Lower lobe of right lung (tissue), 2 donors: Measurements from ENCODE around the gene MMAB. TPM values are rescaled to one million over a fixed set of nuclear protein-coding genes. Genes with fewer than 3 reads are reported as not detected.

ENCODE experiments used
- ATAC-seq, 2 donors: fragments of 200-7000 bp; cut with Tn5 transposase; one replicate each; pipeline ENCODE4 v1.9.1; 2020 to 2022; ENCODE audit warnings: mild to moderate bottlenecking in 2 of 2, moderate library complexity in 2 of 2
- DNase-seq: peaks from one replicate; pipeline ENCODE4 v3.0.0-alpha.2; 2020
- H3K27ac ChIP-seq: fragments of 200-600 bp; one replicate; pipeline ENCODE4 v1.8.0; 2022
- H3K27me3 ChIP-seq: fragments of 200-600 bp; one replicate; pipeline ENCODE4 v1.8.0; 2022; ENCODE audit warnings: low read depth
- H3K36me3 ChIP-seq: fragments of 200-600 bp; one replicate; pipeline ENCODE4 v1.8.0; 2022; ENCODE audit warnings: mild to moderate bottlenecking
- H3K4me1 ChIP-seq: fragments of 200-600 bp; one replicate; pipeline ENCODE4 v1.8.0; 2022
- H3K4me3 ChIP-seq: fragments of 200-600 bp; one replicate; pipeline ENCODE4 v1.8.0; 2022; ENCODE audit warnings: mild to moderate bottlenecking
- H3K9me3 ChIP-seq: fragments of 200-600 bp; one replicate; pipeline ENCODE4 v1.8.0; 2022
- intact Hi-C: fragments of 100-400 bp; cut with DNase I; formaldehyde crosslinking; loops from one replicate; pipeline ENCODE4 v1.11.0; 2022
- total RNA-seq: library from RNA; stranded (reverse); fragmentation: NEBNext Ultra II Directional; extraction: Animal tissue kit (Norgen Biotek cat#: 25700); gene quantifications from one replicate; pipeline ENCODE4 v1.2.1, GENCODE V29; 2021
- TF ChIP-seq, protein P1 (sequence below): fragments of 200-600 bp; IDR thresholded peaks from one replicate; pipeline ENCODE4 v1.8.0; 2022; ENCODE audit warnings: antibody characterized with exemption, mild to moderate bottlenecking
- donor health status: DM: no; HTN: yes; CAD: no; lungs with severe emphysema.

Gene MMAB
- total RNA-seq, 1 donor from 2014 or later: 55.0 TPM

GRCh38 chr12:109611223-109611622, 37.9 kb upstream of the MMAB start:
- Histone ChIP-seq H3K27ac (no peak overlapping the region), H3K27me3 (peaks cover 37% of the 10 kb centered on the region), H3K9me3 (no peaks in the 10 kb centered on the region), H3K4me1 (no peaks in the 10 kb centered on the region), H3K4me3 (no peak overlapping the region), H3K36me3 (no peaks in the 10 kb centered on the region)
- TF ChIP-seq, protein P1, sequence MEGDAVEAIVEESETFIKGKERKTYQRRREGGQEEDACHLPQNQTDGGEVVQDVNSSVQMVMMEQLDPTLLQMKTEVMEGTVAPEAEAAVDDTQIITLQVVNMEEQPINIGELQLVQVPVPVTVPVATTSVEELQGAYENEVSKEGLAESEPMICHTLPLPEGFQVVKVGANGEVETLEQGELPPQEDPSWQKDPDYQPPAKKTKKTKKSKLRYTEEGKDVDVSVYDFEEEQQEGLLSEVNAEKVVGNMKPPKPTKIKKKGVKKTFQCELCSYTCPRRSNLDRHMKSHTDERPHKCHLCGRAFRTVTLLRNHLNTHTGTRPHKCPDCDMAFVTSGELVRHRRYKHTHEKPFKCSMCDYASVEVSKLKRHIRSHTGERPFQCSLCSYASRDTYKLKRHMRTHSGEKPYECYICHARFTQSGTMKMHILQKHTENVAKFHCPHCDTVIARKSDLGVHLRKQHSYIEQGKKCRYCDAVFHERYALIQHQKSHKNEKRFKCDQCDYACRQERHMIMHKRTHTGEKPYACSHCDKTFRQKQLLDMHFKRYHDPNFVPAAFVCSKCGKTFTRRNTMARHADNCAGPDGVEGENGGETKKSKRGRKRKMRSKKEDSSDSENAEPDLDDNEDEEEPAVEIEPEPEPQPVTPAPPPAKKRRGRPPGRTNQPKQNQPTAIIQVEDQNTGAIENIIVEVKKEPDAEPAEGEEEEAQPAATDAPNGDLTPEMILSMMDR: no peak
- no peak for ATAC-seq
- intact Hi-C loops: no loop called here
- no peak for DNase-seq

GRCh38 chr12:109610523-109610922, 37.2 kb upstream of the MMAB start:
- no peak for ATAC-seq
- intact Hi-C loops: no loop called here
- H3K9me3 ChIP-seq: no peaks in the 10 kb centered on the region
- peaks cover 39% of the 10 kb centered on the region for H3K27me3 ChIP-seq
- no peak overlapping the region for H3K27ac ChIP-seq
- H3K36me3 ChIP-seq: no peaks in the 10 kb centered on the region
- DNase-seq: no peak
- no peak overlapping the region for H3K4me3 ChIP-seq
- TF ChIP-seq, protein P1: no peak
- H3K4me1 ChIP-seq: no peaks in the 10 kb centered on the region

DNA sequence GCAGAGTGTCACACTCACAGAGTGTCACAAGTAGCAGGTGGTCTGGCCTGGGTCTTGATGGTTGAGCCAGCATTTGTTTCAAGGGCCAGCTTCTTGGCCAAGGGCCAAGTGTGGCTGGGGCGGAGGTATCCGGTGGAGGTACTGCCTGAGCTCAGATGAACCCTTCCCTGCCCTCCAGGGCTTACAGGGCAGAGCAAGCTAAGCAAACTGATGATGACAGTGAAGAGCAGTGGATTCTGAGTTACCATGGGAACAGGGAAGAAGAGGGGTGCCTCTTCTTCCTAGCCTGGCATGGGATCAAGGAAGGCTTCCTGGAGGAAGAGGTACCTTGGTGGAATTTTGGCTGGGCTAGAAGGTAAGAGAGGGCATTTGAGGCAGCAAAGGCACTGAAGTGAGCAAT, 36.0 kb upstream of the MMAB start:
- Histone ChIP-seq H3K4me3 (no peak overlapping the region), H3K4me1 (no peaks in the 10 kb centered on the region), H3K27me3 (peaks cover 39% of the 10 kb centered on the region), H3K36me3 (no peaks in the 10 kb centered on the region), H3K27ac (no peak overlapping the region), H3K9me3 (no peaks in the 10 kb centered on the region)
- ATAC-seq: no peak
- intact Hi-C loops: no loop called here
- TF ChIP-seq, protein P1: no peak
- DNase-seq: no peak

DNA sequence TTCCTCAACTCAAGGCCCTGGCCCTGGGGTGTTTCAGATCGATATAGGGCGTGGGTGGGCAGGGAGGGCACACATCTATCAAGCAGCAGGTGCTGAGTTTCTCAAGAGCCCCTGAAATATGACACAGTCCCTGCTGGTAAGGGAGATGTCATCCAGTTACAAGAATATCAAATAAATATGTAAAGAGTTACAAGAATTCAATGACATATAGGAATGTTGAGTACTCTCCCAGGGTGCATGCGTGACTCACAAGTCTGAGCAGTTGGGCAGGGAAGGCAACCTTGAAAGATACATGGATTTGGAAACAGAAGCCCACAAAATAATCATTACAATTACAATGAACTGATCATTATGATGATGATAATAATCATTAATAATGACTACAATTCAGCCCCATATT, 35.5 kb upstream of the MMAB start:
- Histone ChIP-seq H3K27ac (no peak overlapping the region), H3K27me3 (peaks cover 44% of the 10 kb centered on the region), H3K9me3 (no peaks in the 10 kb centered on the region), H3K4me1 (no peaks in the 10 kb centered on the region), H3K36me3 (no peaks in the 10 kb centered on the region), H3K4me3 (no peak overlapping the region)
- TF ChIP-seq, protein P1: no peak
- DNase-seq: no peak
- intact Hi-C loops: no loop called here
- ATAC-seq: no peak

- TF ChIP-seq, protein P1: no peak
These were observed 35.0 kb upstream of the MMAB start for GRCh38 chr12:109608270-109608669.

DNA sequence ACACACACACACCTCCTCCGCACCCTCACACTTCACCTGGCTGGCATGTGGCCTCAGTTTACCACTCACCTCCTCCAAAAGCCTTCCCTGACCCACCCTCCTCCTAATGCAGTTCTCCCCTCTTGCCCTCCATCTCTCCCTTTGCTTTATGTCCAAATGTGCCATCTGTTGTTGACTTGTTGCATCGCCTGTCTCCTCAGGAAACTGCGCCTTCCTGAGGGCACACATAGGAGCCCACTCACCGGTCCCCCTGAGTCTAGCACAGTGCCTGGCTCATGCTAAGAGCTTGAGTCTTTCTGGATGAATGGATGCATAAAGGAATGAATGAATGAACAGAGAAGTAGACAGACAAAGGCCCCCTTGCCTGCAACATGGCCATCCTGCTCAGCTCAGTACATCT, 34.3 kb upstream of the MMAB start:
- intact Hi-C loops: no loop called here
- no peaks in the 10 kb centered on the region for H3K36me3 ChIP-seq
- H3K27me3 ChIP-seq: peaks cover 36% of the 10 kb centered on the region
- H3K4me1 ChIP-seq: no peaks in the 10 kb centered on the region
- H3K4me3 ChIP-seq: no peak overlapping the region
- DNase-seq (no peak), ATAC-seq (no peak)
- TF ChIP-seq, protein P1: no peak
- no peak overlapping the region for H3K27ac ChIP-seq
- H3K9me3 ChIP-seq: no peaks in the 10 kb centered on the region

More at GRCh38 chr12:109608270-109608669, 35.0 kb upstream of the MMAB start:
- H3K4me1 ChIP-seq: no peaks in the 10 kb centered on the region
- no peak overlapping the region for H3K4me3 ChIP-seq
- no peak for DNase-seq
- peaks cover 43% of the 10 kb centered on the region for H3K27me3 ChIP-seq
- ATAC-seq: no peak
- intact Hi-C loops: no loop called here
- H3K27ac ChIP-seq: no peak overlapping the region
- H3K36me3 ChIP-seq: no peaks in the 10 kb centered on the region
- no peaks in the 10 kb centered on the region for H3K9me3 ChIP-seq
